ENCODE measurements around the gene FAM193A.

DNA sequence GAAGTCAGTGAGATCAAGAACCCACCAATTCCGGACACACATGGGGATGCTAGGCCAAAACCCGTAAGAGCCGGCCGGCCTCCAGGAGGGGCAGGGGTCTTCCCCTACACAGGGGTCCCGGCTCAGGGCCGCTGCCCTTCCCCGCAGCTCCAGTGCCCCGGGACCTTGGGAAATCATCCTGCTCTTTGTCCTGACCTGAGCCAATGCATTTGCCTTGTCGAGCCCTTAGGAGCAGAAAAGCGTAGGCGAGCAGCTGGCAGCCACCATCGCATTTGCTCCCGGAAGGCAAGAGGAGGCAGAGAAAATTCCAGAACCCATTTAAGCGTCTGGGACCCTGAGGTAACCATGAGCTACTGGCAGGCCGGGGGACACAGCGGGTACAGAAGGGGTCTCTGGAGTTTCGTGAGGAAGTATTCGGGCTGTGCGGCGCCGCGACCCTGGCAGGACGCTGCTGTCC lies 227.1 kb downstream of the FAM193A start:
- TF ChIP-seq, protein P1, sequence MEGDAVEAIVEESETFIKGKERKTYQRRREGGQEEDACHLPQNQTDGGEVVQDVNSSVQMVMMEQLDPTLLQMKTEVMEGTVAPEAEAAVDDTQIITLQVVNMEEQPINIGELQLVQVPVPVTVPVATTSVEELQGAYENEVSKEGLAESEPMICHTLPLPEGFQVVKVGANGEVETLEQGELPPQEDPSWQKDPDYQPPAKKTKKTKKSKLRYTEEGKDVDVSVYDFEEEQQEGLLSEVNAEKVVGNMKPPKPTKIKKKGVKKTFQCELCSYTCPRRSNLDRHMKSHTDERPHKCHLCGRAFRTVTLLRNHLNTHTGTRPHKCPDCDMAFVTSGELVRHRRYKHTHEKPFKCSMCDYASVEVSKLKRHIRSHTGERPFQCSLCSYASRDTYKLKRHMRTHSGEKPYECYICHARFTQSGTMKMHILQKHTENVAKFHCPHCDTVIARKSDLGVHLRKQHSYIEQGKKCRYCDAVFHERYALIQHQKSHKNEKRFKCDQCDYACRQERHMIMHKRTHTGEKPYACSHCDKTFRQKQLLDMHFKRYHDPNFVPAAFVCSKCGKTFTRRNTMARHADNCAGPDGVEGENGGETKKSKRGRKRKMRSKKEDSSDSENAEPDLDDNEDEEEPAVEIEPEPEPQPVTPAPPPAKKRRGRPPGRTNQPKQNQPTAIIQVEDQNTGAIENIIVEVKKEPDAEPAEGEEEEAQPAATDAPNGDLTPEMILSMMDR (IDR thresholded peaks at IDR 0.05), result no peak
- TF ChIP-seq POLR2A (IDR thresholded peaks at IDR 0.05), result no peak
